A673 (cell line): ENCODE data around the gene CACNA1A. TPM values are rescaled to one million over a fixed set of nuclear protein-coding genes. Genes with fewer than 3 reads are reported as not detected.

Experiments
- BruUV-seq: library from RNA; stranded (reverse); fragments of 400-500 nt; replicated peaks from 2 replicates; lab custom pipeline; 2021; lab: Mats Ljungman, UMichigan
- CTCF ChIA-PET: fragments of 300-600 bp; sonication (Branson Sonifier 250); formaldehyde crosslinking; loops from one replicate; lab custom pipeline; 2022; ENCODE audit warnings: antibody characterized with exemption; lab: Charles Lee
- POLR2A ChIA-PET: fragments of 300-600 bp; sonication (Branson Sonifier 250); formaldehyde crosslinking; loops from one replicate; lab custom pipeline; 2022; ENCODE audit warnings: antibody characterized with exemption; ENCODE audit not compliant: low non-redundant PET; lab: Charles Lee
- DNase-seq: peaks from one replicate; pipeline ENCODE4 v3.0.0-alpha.2; 2015; ENCODE audit warnings: low spot score
- H3K27ac ChIP-seq: fragments of 200-600 bp; sonication (generic); 2 replicates; pipeline ENCODE4 v1.5.1; 2016; ENCODE audit warnings: mixed run types, low read depth, mild to moderate bottlenecking, mixed read lengths, antibody characterized with exemption, low read length; ENCODE audit not compliant: poor library complexity, severe bottlenecking
- H3K27me3 ChIP-seq: fragments of 200-600 bp; sonication (generic); replicated peaks from 2 replicates; pipeline ENCODE4 v1.6.1; 2017; ENCODE audit warnings: mixed run types, low read depth, mild to moderate bottlenecking, mixed read lengths, antibody characterized with exemption, low read length; ENCODE audit not compliant: insufficient read depth, poor library complexity
- H3K36me3 ChIP-seq: fragments of 200-600 bp; sonication (generic); 2 replicates; pipeline ENCODE4 v1.6.1; 2016; ENCODE audit warnings: mixed run types, mild to moderate bottlenecking, mixed read lengths, antibody characterized with exemption, low read length; ENCODE audit not compliant: insufficient read depth, poor library complexity, severe bottlenecking
- H3K4me1 ChIP-seq: fragments of 200-600 bp; sonication (generic); 2 replicates; pipeline ENCODE4 v1.6.1; 2017; ENCODE audit warnings: mixed run types, mild to moderate bottlenecking, mixed read lengths, antibody characterized with exemption, low read length; ENCODE audit not compliant: insufficient read depth, poor library complexity, severe bottlenecking
- H3K4me3 ChIP-seq: fragments of 200-600 bp; sonication (generic); 2 replicates; pipeline ENCODE4 v1.5.1; 2016; ENCODE audit warnings: low read depth, mixed run types, mild to moderate bottlenecking, mixed read lengths, low read length; ENCODE audit not compliant: poor library complexity, severe bottlenecking
- H3K9me3 ChIP-seq: fragments of 200-600 bp; sonication (generic); 2 replicates; pipeline ENCODE4 v1.6.1; 2016; ENCODE audit warnings: mixed run types, low read depth, mild to moderate bottlenecking, mixed read lengths, antibody characterized with exemption, low read length; ENCODE audit not compliant: poor library complexity, severe bottlenecking
- EZH2 ChIP-seq: fragments of 200-600 bp; sonication (generic); IDR thresholded peaks from 2 replicates; pipeline ENCODE4 v1.6.1; 2017; ENCODE audit warnings: borderline replicate concordance, low read depth, mild to moderate bottlenecking, mixed read lengths, antibody characterized with exemption, low read length; ENCODE audit not compliant: poor library complexity, severe bottlenecking
- intact Hi-C: fragments of 100-400 bp; cut with micrococcal nuclease; formaldehyde crosslinking; loops from one replicate; pipeline ENCODE4 v1.10.0; 2022; ENCODE audit not compliant: unreplicated experiment
- total RNA-seq: library from RNA; stranded (reverse); gene quantifications from 2 replicates; pipeline ENCODE4 v1.2.3, GENCODE V29; 2021
- TF ChIP-seq, protein P1 (sequence below): fragments of 300-800, 200-600 bp; sonication (generic); conservative IDR thresholded peaks from 2 replicates; pipeline ENCODE4 v1.5.1; 2017; ENCODE audit warnings: low read depth, mild to moderate bottlenecking, antibody characterized with exemption, low read length, moderate library complexity, mixed read lengths

CACNA1A gene
- total RNA-seq, 1 experiment from 2014 or later, result 3.2 TPM

DNA sequence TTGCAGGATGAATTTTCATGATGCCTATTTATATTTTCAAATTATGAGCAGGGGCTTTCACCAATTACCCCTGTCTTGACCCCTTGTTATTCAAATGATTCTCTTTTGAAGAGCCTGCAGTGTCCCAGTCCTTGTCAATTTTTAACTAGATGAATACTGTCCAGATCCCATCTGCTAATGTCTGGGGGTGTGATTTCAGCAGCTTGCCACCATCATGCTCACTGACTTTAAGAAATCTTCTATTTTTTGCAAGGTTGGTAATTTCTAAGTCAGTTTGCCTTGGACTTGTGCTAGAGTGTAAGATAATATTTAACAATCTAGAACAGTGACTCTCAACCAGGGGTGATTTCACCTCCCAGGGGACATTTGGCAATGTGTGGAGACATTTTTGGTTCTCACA is 106.0 kb downstream of the CACNA1A start:
- BruUV-seq, result no TSS peak
- ChIA-PET POLR2A (no interaction called here), CTCF (interaction anchor here (0.6 kb wide), 1 partner anchor 30 kb away, joined by 4 read pairs; no protein-coding TSS in a partner anchor)

DNA sequence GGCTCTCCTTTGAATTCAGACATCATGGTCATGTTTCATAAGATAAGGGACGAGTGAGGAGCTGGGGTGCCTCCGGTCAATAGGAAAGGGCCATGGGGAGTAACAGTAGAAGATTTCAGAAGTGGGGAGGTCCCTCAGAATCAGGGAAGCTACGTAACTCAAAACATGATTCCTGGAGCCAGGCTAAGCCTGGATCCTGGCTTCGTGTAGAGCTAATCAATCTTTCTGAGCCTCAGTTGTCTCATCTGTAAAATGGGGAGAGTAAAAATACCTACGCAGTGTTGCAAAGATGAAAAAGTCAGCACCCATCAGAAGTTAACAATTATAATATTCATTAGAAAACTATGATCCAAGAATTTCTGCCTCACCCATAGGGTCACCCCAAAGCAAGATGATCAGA is 106.5 kb downstream of the CACNA1A start:
- no peak for TF ChIP-seq EZH2
- TF ChIP-seq, protein P1, sequence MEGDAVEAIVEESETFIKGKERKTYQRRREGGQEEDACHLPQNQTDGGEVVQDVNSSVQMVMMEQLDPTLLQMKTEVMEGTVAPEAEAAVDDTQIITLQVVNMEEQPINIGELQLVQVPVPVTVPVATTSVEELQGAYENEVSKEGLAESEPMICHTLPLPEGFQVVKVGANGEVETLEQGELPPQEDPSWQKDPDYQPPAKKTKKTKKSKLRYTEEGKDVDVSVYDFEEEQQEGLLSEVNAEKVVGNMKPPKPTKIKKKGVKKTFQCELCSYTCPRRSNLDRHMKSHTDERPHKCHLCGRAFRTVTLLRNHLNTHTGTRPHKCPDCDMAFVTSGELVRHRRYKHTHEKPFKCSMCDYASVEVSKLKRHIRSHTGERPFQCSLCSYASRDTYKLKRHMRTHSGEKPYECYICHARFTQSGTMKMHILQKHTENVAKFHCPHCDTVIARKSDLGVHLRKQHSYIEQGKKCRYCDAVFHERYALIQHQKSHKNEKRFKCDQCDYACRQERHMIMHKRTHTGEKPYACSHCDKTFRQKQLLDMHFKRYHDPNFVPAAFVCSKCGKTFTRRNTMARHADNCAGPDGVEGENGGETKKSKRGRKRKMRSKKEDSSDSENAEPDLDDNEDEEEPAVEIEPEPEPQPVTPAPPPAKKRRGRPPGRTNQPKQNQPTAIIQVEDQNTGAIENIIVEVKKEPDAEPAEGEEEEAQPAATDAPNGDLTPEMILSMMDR, result no peak
- intact Hi-C loops, result no loop called here
- no peak overlapping the region for H3K4me3 ChIP-seq
- no peaks in the 10 kb centered on the region for H3K4me1 ChIP-seq
- DNase-seq, result no peak
- H3K36me3 ChIP-seq, result no peaks in the 10 kb centered on the region
- H3K27ac ChIP-seq, result peak overlapping the region; percentile 63
- CTCF ChIA-PET, result interaction anchor here (0.6 kb wide), 1 partner anchor 29 kb away, joined by 4 read pairs; no protein-coding TSS in a partner anchor
- H3K9me3 ChIP-seq, result no peaks in the 10 kb centered on the region
- H3K27me3 ChIP-seq, result no peaks in the 10 kb centered on the region
- POLR2A ChIA-PET, result no interaction called here
- no TSS peak for BruUV-seq

More for the DNA sequence above, 106.0 kb downstream of the CACNA1A start:
- Histone ChIP-seq H3K4me3 (no peak overlapping the region), H3K4me1 (no peaks in the 10 kb centered on the region), H3K27me3 (no peaks in the 10 kb centered on the region), H3K27ac (no peak overlapping the region), H3K36me3 (no peaks in the 10 kb centered on the region), H3K9me3 (no peaks in the 10 kb centered on the region)
- intact Hi-C loops, result no loop called here
- TF ChIP-seq, protein P1, result no peak
- TF ChIP-seq EZH2, result no peak
- no peak for DNase-seq

DNA sequence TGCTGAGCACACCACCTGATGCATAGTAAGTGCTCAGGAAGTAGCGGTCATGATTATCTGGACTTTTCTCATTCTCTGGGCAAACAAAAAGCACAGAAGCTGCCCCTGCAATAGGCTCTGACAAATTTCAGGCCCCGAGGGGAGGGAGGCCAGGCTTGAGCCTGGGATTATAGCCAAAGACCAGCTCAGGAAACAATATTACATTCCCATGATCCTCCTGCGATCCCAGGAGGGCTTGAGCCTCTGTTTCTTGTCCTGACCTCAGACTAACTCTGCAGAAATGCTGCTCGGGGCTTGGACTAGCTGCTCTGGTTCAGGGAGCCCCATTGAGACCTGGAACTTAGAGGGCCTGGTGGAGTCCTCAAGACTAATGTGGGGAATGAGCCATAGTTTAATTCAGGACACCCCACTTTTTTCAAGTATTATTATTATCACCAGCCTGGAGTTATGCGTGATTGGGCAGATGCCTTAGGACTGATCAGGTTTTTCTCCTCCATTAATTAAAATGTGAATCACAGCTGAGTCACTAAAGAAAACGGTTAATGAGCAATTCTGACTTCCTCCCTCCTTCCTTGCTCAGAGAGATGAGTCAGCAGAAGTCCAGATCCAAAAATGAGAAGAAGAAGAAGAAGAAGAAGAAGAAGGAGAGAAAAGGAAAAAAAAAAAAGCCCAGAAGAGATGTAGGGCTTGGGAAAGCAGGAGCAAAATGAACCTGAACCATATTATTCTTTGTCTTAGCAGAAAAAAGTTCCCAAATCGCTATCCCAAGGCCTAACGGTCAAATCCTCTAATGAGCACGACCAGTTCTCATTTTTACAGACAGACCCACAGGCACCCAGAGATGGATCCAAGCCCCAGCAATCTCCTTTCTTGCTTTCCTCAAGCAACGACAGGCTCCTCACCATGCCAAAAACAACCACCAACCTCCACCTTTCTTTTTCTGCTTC is 107.2 kb downstream of the CACNA1A start:
- no TSS peak for BruUV-seq
- H3K4me1 ChIP-seq, result no peaks in the 10 kb centered on the region
- H3K36me3 ChIP-seq, result no peaks in the 10 kb centered on the region
- no peaks in the 10 kb centered on the region for H3K27me3 ChIP-seq
- intact Hi-C loops, result no loop called here
- H3K9me3 ChIP-seq, result no peaks in the 10 kb centered on the region
- TF ChIP-seq EZH2, result no peak
- TF ChIP-seq, protein P1, result no peak
- CTCF ChIA-PET, result interaction anchor here (0.8 kb wide), 1 partner anchor 121 kb away, joined by 3 read pairs; no protein-coding TSS in a partner anchor
- no peak overlapping the region for H3K4me3 ChIP-seq
- peak; percentile 61 for DNase-seq
- POLR2A ChIA-PET, result no interaction called here
- H3K27ac ChIP-seq, result peak overlapping the region; percentile 63
